Measurements from ENCODE around the gene BBS5.

DNA sequence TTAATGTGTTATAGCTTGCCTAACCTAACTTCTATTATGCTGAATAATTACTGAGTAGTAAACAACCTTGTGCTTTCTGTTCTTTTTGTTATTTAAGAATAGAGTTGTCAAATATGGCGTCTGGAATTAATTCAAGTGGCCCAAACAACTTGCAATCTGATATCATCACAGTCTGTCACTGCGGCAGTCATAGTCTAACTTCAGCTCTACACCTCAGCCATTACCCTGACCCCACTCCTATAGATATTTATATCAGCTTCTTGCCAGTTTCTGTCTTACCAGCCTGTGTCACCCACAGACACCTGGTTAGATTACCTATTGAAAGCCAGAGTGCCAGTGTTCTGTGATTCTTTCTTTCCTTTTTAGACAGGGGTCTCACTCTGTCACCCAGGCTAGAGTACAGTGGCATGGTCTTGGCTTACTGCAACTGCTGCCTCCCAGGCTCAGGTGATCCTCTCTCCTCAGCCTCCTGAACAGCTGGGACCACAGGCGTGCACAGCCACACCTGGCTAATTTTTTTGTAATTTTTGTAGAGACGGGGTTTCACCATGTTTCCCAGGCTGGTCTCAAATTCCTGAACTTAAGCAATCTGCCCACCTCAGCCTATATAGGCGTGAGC lies 16.1 kb downstream of the BBS5 start:
- TF ChIP-seq NR3C1 (IDR thresholded peaks at IDR 0.05) (no peak), POLR2A (IDR thresholded peaks at IDR 0.05; ENCODE audit: low read length) (no peak)
- TF ChIP-seq, protein P1, sequence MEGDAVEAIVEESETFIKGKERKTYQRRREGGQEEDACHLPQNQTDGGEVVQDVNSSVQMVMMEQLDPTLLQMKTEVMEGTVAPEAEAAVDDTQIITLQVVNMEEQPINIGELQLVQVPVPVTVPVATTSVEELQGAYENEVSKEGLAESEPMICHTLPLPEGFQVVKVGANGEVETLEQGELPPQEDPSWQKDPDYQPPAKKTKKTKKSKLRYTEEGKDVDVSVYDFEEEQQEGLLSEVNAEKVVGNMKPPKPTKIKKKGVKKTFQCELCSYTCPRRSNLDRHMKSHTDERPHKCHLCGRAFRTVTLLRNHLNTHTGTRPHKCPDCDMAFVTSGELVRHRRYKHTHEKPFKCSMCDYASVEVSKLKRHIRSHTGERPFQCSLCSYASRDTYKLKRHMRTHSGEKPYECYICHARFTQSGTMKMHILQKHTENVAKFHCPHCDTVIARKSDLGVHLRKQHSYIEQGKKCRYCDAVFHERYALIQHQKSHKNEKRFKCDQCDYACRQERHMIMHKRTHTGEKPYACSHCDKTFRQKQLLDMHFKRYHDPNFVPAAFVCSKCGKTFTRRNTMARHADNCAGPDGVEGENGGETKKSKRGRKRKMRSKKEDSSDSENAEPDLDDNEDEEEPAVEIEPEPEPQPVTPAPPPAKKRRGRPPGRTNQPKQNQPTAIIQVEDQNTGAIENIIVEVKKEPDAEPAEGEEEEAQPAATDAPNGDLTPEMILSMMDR (IDR thresholded peaks at IDR 0.05), result no peak
